NCI-H1436 (cell line): Measurements from ENCODE around the gene OR51G2.

ENCODE experiments used
- DNase-seq: peaks from one replicate; lab custom pipeline; 2025; lab: John Stamatoyannopoulos, UW

The OR51G2 gene

GRCh38 chr11:4863876-4864275 lies 55.3 kb downstream of the OR51G2 start:
- no peak for DNase-seq
